ENCODE measurements around the gene IPMK.

DNA sequence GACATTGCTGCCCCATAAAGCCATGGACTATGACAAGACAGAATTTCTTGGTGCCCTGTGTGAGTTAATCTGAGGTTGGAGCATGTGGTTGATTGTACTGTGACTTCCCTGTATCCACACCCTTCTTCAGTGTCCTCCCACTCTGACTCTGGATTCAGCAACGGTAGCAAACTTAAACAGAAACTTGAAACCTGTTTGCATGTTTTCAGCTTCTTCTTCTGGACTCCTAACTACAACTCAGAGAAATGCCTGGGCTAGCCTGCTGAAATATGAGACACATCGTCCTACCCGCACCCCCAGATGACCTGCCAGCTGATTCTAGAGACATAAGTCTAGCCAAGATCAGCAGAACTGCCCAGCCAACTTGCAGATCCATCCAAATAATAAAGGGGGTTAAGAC, 78.4 kb downstream of the IPMK start:
- TF ChIP-seq POLR2A (IDR thresholded peaks at IDR 0.05; ENCODE audit: low read length): no peak
- TF ChIP-seq GATA1 (IDR thresholded peaks at IDR 0.05; ENCODE audit: low read depth, low read length): no peak
